Measurements from ENCODE around the gene PSMB9. TPM values are rescaled to one million over a fixed set of nuclear protein-coding genes. Genes with fewer than 3 reads are reported as not detected.

PSMB9 gene
- total and polyA plus RNA-seq, 9 of the 15 experiments (the other 6 are each of a cell fraction or from before 2014, with no cell fraction given) = 1.1 to 3.7 (median 2.4) TPM

DNA sequence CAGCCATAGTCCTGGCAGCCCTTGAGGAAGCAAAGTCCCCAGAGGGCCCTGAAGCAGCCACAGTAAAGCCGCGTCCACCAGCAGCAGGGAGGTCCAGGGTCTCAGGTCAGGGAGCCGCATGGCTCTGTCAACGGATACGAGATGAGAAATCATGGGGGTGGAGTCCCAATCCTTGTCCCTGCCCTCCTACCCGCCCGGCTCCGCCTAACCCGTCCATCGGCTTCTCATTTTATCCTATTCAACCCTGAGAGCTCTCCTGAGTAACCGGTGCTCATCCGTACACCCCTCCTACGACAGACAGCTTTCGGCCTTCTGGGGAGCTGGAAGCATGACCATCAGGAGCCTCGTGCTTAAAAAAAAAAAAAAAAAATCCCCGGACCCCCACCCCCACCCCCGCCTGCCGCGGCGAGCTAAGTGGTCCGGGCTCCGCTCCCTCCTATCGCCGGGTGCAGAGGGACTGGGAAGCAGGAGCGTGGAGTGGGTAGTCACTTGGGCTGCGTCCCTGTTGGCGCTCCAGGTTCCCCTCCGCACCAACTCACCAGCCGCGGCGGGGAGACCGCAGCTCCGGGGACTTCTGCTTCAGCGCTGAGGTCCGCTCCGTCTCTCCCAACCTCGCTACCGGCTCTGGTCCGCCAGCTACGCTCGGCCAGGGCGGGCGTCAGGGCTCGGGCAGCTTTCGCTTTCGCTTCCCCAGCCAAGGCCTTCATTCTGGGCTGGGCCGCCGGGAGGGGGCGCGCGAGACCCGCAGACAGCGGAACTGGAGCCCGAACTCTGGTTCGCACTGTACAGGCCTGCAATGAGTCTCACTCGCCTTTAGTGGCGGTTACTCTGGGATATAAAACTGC is 15.7 kb upstream of the PSMB9 start, which contains the start of gene TAP2 (continued):
- TF ChIP-seq NR2C1 (IDR thresholded peaks at IDR 0.05) = no peak
- TF ChIP-seq NR2C1 (tag; IDR thresholded peaks at IDR 0.05) = no peak
- TF ChIP-seq CHD7 (IDR thresholded peaks at IDR 0.05; ENCODE audit: low read depth, low read length) = no peak
- TF ChIP-seq MAZ (CRISPR knock-in tag; conservative IDR thresholded peaks at IDR 0.05 in 1 of 2, IDR thresholded peaks at IDR 0.05 in 1 of 2) = peak; percentile 81 to 86
- TF ChIP-seq ELF4 (CRISPR knock-in tag; IDR thresholded peaks at IDR 0.05) = no peak
- no peak for TF ChIP-seq ZNF134 (CRISPR knock-in tag; conservative IDR thresholded peaks at IDR 0.05)
- TF ChIP-seq MYBL2 (IDR thresholded peaks at IDR 0.05; ENCODE audit: low read depth) = no peak
- TF ChIP-seq MYBL2 (CRISPR knock-in tag; IDR thresholded peaks at IDR 0.05; ENCODE audit: borderline replicate concordance) = no peak
- TF ChIP-seq, protein P1, sequence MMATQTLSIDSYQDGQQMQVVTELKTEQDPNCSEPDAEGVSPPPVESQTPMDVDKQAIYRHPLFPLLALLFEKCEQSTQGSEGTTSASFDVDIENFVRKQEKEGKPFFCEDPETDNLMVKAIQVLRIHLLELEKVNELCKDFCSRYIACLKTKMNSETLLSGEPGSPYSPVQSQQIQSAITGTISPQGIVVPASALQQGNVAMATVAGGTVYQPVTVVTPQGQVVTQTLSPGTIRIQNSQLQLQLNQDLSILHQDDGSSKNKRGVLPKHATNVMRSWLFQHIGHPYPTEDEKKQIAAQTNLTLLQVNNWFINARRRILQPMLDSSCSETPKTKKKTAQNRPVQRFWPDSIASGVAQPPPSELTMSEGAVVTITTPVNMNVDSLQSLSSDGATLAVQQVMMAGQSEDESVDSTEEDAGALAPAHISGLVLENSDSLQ (IDR thresholded peaks at IDR 0.05) = peak; percentile 39; the same call in 1 of the 2 replicates
- no peak for TF ChIP-seq ZNF133 (CRISPR knock-in tag; IDR thresholded peaks at IDR 0.05)
- peak; percentile 71 to 77; a peak in 2 of 4 replicates for TF ChIP-seq SIN3A (IDR thresholded peaks at IDR 0.05; ENCODE audit: borderline replicate concordance in 2 of 2, control insufficient read depth in 1 of 2, low read depth in 2 of 2, low read length in 2 of 2)
- TF ChIP-seq WHSC1 (IDR thresholded peaks at IDR 0.05; ENCODE audit: low read length) = no peak
- TF ChIP-seq ZNF232 (CRISPR knock-in tag; IDR thresholded peaks at IDR 0.05) = no peak
- no peak for TF ChIP-seq ZBED1 (IDR thresholded peaks at IDR 0.05)

Data from K562 (cell line).